ENCODE results near the gene CD84.

CD84 gene

GRCh38 chr1:160578525-160579191 is 638 bp downstream of the CD84 start:
- no peak overlapping the region for H3K27ac ChIP-seq
- no peak for TF ChIP-seq CTCF (conservative IDR thresholded peaks at IDR 0.05)

GRCh38 chr1:160578175-160578524 is 1.1 kb downstream of the CD84 start:
- H3K27ac ChIP-seq = no peak overlapping the region
- no peak for TF ChIP-seq CTCF (conservative IDR thresholded peaks at IDR 0.05)

GRCh38 chr1:160577671-160578070 is 1.6 kb downstream of the CD84 start:
- H3K27ac ChIP-seq = no peak overlapping the region
- no peak for TF ChIP-seq CTCF (conservative IDR thresholded peaks at IDR 0.05)

- TF ChIP-seq CTCF (conservative IDR thresholded peaks at IDR 0.05) = no peak
- H3K27ac ChIP-seq = no peak overlapping the region
Observed at GRCh38 chr1:160576884-160577283, 2.4 kb downstream of the CD84 start.

- TF ChIP-seq CTCF (conservative IDR thresholded peaks at IDR 0.05) = no peak
- no peak overlapping the region for H3K27ac ChIP-seq
Observed at GRCh38 chr1:160576390-160576789, 2.9 kb downstream of the CD84 start.

GRCh38 chr1:160575112-160575664 is 4.1 kb downstream of the CD84 start:
- no peak overlapping the region for H3K27ac ChIP-seq
- no peak for TF ChIP-seq CTCF (conservative IDR thresholded peaks at IDR 0.05)

GRCh38 chr1:160570840-160571239 is 8.5 kb downstream of the CD84 start:
- TF ChIP-seq CTCF (conservative IDR thresholded peaks at IDR 0.05) = no peak
- no peak overlapping the region for H3K27ac ChIP-seq
